ENCODE results near the gene S100A8.
"Not testable (repeated sequence)": the region's sequence is repeated elsewhere in the genome, so short reads cannot be mapped to it uniquely, and the experiment has no call there.

- TF ChIP-seq POLR2AphosphoS5 (IDR thresholded peaks at IDR 0.05; ENCODE audit: borderline replicate concordance, low read depth, low read length); FOXP2 (optimal IDR thresholded peaks at IDR 0.05; ENCODE audit: control extremely low read depth, extremely low read length, insufficient read depth): not testable (repeated sequence)
These were observed 28.0 kb upstream of the S100A8 start for GRCh38 chr1:153418758-153419435.
